Liver (tissue), 9 donors: ENCODE measurements around the gene SGSM1. TPM values are rescaled to one million over a fixed set of nuclear protein-coding genes. Genes with fewer than 3 reads are reported as not detected.

Experiments used
- DNase-seq: peaks from one replicate; pipeline ENCODE4 v3.0.0-alpha.2; 2017; ENCODE audit warnings: low spot score
- H3K27ac ChIP-seq, 2 donors: one replicate each; pipeline ENCODE4 v1.7.0; 2013; ENCODE audit warnings: inconsistent platforms in 2 of 2, low read length in 2 of 2, control low read depth in 1 of 2, low read depth in 1 of 2, mild to moderate bottlenecking in 1 of 2
- H3K27me3 ChIP-seq, 4 donors: one replicate each; pipeline versions ENCODE4 v1.6.1 to v1.7.0; 2013; ENCODE audit warnings: low read length in 3 of 4, inconsistent platforms in 1 of 4, mild to moderate bottlenecking in 1 of 4, moderate library complexity in 1 of 4; ENCODE audit not compliant: control insufficient read depth in 4 of 4, insufficient read depth in 4 of 4
- H3K36me3 ChIP-seq, 4 donors: one replicate each; pipeline versions ENCODE4 v1.6.1 to v1.7.0; 2013; ENCODE audit warnings: low read length in 3 of 4, mild to moderate bottlenecking in 3 of 4, low read depth in 1 of 4, moderate library complexity in 1 of 4; ENCODE audit not compliant: control insufficient read depth in 4 of 4, insufficient read depth in 3 of 4
- H3K4me1 ChIP-seq, 4 donors: one replicate each; pipeline versions ENCODE4 v1.6.1 to v1.7.0; 2013; ENCODE audit warnings: low read length in 3 of 4, mild to moderate bottlenecking in 3 of 4, moderate library complexity in 1 of 4; ENCODE audit not compliant: control insufficient read depth in 4 of 4, insufficient read depth in 4 of 4
- H3K4me3 ChIP-seq, 3 donors: one replicate each; pipeline versions ENCODE4 v1.6.1 to v1.7.0; 2013; ENCODE audit warnings: low read length in 3 of 3, control low read depth in 1 of 3, low read depth in 1 of 3, mild to moderate bottlenecking in 1 of 3
- H3K9ac ChIP-seq, 2 donors: one replicate each; pipeline ENCODE4 v1.7.0; 2013; ENCODE audit warnings: low read length in 2 of 2, mild to moderate bottlenecking in 2 of 2, moderate library complexity in 2 of 2, control low read depth in 1 of 2, low read depth in 1 of 2
- H3K9me3 ChIP-seq, 4 donors: one replicate each; pipeline versions ENCODE4 v1.6.1 to v1.7.0; 2013; ENCODE audit warnings: low read length in 3 of 4; ENCODE audit not compliant: control insufficient read depth in 4 of 4
- EGR1 ChIP-seq, 2 donors: IDR thresholded peaks; 2 replicates each; pipeline ENCODE4 v1.6.1; 2016 to 2018; ENCODE audit warnings: antibody characterized with exemption in 2 of 2, low read depth in 2 of 2
- FOXA1 ChIP-seq: IDR thresholded peaks from 2 replicates; pipeline ENCODE4 v1.6.1; 2016; ENCODE audit warnings: antibody characterized with exemption
- FOXA2 ChIP-seq: IDR thresholded peaks from 2 replicates; pipeline ENCODE4 v1.6.1; 2016; ENCODE audit warnings: antibody characterized with exemption
- GABPA ChIP-seq, 2 donors: IDR thresholded peaks in 1 of 2; conservative IDR thresholded peaks in 1 of 2; 2 replicates each; pipeline ENCODE4 v1.6.1; 2016; ENCODE audit warnings: antibody characterized with exemption in 2 of 2, mild to moderate bottlenecking in 1 of 2, moderate library complexity in 1 of 2
- HNF4A ChIP-seq, 2 donors: conservative IDR thresholded peaks; 2 replicates each; pipeline ENCODE4 v1.6.1; 2016; ENCODE audit warnings: antibody characterized with exemption in 2 of 2, mild to moderate bottlenecking in 2 of 2
- HNF4G ChIP-seq: IDR thresholded peaks from 2 replicates; pipeline ENCODE4 v1.6.1; 2016; ENCODE audit warnings: antibody characterized with exemption
- JUND ChIP-seq, 2 donors: IDR thresholded peaks; 2 replicates each; pipeline ENCODE4 v1.6.1; 2016; ENCODE audit warnings: antibody characterized with exemption in 2 of 2
- NR2F2 ChIP-seq: IDR thresholded peaks from 2 replicates; pipeline ENCODE4 v1.6.1; 2016; ENCODE audit warnings: antibody characterized with exemption
- RAD21 ChIP-seq, 2 donors: IDR thresholded peaks; 2 replicates each; pipeline ENCODE4 v1.6.1; 2016; ENCODE audit warnings: antibody characterized with exemption in 2 of 2, mild to moderate bottlenecking in 2 of 2
- RXRA ChIP-seq, 2 donors: IDR thresholded peaks; 2 replicates each; pipeline ENCODE4 v1.6.1; 2017 to 2018; ENCODE audit warnings: antibody characterized with exemption in 2 of 2, mild to moderate bottlenecking in 1 of 2
- SP1 ChIP-seq: IDR thresholded peaks from 2 replicates; pipeline ENCODE4 v1.6.1; 2018; ENCODE audit warnings: antibody characterized with exemption, mild to moderate bottlenecking
- TAF1 ChIP-seq: conservative IDR thresholded peaks from 2 replicates; pipeline ENCODE4 v1.6.1; 2016; ENCODE audit warnings: antibody characterized with exemption, mild to moderate bottlenecking
- YY1 ChIP-seq: IDR thresholded peaks from 2 replicates; pipeline ENCODE4 v1.6.1; 2016; ENCODE audit warnings: antibody characterized with exemption, mild to moderate bottlenecking
- WGBS: extraction: QIAGEN DNeasy Blood & Tissue Kit; methylation state at CpG from one replicate; pipeline ENCODE4 v1.1.7; 2013; 5-methylcytosine and 5-hydroxymethylcytosine counted together
- polyA plus RNA-seq, 2 donors: library from polyadenylated mRNA; stranded (reverse) in 1 of 2; unstranded in 1 of 2; fragments of 200-250 nt in 1 of 2; fragments of >200 nt in 1 of 2; fragmentation: Nextera tagmentation in 1 of 2; extraction: Ambion mirVana in 1 of 2; gene quantifications; one replicate each; pipeline versions ENCODE4 v1.2.1 to v1.2.3, GENCODE V29; 2013 to 2015
- total RNA-seq, 2 donors: library from RNA; depleted of rRNA; stranded (reverse); fragments of >200 nt; gene quantifications; one replicate each; pipeline ENCODE4 v1.2.3, GENCODE V29; 2014
- TF ChIP-seq, protein P1 (sequence below): IDR thresholded peaks from 2 replicates; pipeline ENCODE4 v1.6.1; 2016; ENCODE audit warnings: antibody characterized with exemption
- TF ChIP-seq, protein P2 (sequence below): IDR thresholded peaks from 2 replicates; pipeline ENCODE4 v1.6.1; 2016; ENCODE audit warnings: antibody characterized with exemption
- TF ChIP-seq, protein P3 (sequence below): fragments of 150-350 bp; IDR thresholded peaks from 2 replicates; pipeline ENCODE4 v1.5.1; 2017; ENCODE audit warnings: improper control_type of control experiment, low read depth, low read length; ENCODE audit not compliant: missing input control
- TF ChIP-seq, protein P4 (sequence below): IDR thresholded peaks from 2 replicates; pipeline ENCODE4 v1.6.1; 2016; ENCODE audit warnings: antibody characterized with exemption, mild to moderate bottlenecking
- TF ChIP-seq, protein P5 (sequence below): IDR thresholded peaks from 2 replicates; pipeline ENCODE4 v1.6.1; 2016; ENCODE audit warnings: antibody characterized with exemption
- donor health status: healthy.
- donor health status: healthy.
- donor health status: healthy.
- donor health status: healthy.
- donor health status: healthy.

SGSM1 gene
- total and polyA plus RNA-seq, 4 donors = 0.08 to 0.51 (median 0.21) TPM

GRCh38 chr22:24957043-24957442, 151.0 kb downstream of the SGSM1 start:
- H3K27me3 ChIP-seq = no peaks in the 10 kb centered on the region
- H3K9ac ChIP-seq = no peak overlapping the region
- TF ChIP-seq HNF4A (conservative IDR thresholded peaks at IDR 0.05) (no peak), FOXA2 (no peak), JUND (IDR thresholded peaks at IDR 0.05) (no peak), FOXA1 (no peak), NR2F2 (no peak), RXRA (IDR thresholded peaks at IDR 0.05) (no peak), TAF1 (no peak), RAD21 (IDR thresholded peaks at IDR 0.05) (no peak), GABPA (IDR thresholded peaks at IDR 0.05 in 1 of 2, conservative IDR thresholded peaks at IDR 0.05 in 1 of 2) (no peak), EGR1 (IDR thresholded peaks at IDR 0.05; ENCODE audit: low read depth in 2 of 2) (no peak), YY1 (no peak), SP1 (no peak), HNF4G (no peak)
- TF ChIP-seq, protein P1, sequence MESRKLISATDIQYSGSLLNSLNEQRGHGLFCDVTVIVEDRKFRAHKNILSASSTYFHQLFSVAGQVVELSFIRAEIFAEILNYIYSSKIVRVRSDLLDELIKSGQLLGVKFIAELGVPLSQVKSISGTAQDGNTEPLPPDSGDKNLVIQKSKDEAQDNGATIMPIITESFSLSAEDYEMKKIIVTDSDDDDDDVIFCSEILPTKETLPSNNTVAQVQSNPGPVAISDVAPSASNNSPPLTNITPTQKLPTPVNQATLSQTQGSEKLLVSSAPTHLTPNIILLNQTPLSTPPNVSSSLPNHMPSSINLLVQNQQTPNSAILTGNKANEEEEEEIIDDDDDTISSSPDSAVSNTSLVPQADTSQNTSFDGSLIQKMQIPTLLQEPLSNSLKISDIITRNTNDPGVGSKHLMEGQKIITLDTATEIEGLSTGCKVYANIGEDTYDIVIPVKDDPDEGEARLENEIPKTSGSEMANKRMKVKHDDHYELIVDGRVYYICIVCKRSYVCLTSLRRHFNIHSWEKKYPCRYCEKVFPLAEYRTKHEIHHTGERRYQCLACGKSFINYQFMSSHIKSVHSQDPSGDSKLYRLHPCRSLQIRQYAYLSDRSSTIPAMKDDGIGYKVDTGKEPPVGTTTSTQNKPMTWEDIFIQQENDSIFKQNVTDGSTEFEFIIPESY = no peak
- TF ChIP-seq, protein P2, sequence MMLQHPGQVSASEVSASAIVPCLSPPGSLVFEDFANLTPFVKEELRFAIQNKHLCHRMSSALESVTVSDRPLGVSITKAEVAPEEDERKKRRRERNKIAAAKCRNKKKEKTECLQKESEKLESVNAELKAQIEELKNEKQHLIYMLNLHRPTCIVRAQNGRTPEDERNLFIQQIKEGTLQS = no peak
- TF ChIP-seq, protein P3, sequence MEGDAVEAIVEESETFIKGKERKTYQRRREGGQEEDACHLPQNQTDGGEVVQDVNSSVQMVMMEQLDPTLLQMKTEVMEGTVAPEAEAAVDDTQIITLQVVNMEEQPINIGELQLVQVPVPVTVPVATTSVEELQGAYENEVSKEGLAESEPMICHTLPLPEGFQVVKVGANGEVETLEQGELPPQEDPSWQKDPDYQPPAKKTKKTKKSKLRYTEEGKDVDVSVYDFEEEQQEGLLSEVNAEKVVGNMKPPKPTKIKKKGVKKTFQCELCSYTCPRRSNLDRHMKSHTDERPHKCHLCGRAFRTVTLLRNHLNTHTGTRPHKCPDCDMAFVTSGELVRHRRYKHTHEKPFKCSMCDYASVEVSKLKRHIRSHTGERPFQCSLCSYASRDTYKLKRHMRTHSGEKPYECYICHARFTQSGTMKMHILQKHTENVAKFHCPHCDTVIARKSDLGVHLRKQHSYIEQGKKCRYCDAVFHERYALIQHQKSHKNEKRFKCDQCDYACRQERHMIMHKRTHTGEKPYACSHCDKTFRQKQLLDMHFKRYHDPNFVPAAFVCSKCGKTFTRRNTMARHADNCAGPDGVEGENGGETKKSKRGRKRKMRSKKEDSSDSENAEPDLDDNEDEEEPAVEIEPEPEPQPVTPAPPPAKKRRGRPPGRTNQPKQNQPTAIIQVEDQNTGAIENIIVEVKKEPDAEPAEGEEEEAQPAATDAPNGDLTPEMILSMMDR = no peak
- TF ChIP-seq, protein P4, sequence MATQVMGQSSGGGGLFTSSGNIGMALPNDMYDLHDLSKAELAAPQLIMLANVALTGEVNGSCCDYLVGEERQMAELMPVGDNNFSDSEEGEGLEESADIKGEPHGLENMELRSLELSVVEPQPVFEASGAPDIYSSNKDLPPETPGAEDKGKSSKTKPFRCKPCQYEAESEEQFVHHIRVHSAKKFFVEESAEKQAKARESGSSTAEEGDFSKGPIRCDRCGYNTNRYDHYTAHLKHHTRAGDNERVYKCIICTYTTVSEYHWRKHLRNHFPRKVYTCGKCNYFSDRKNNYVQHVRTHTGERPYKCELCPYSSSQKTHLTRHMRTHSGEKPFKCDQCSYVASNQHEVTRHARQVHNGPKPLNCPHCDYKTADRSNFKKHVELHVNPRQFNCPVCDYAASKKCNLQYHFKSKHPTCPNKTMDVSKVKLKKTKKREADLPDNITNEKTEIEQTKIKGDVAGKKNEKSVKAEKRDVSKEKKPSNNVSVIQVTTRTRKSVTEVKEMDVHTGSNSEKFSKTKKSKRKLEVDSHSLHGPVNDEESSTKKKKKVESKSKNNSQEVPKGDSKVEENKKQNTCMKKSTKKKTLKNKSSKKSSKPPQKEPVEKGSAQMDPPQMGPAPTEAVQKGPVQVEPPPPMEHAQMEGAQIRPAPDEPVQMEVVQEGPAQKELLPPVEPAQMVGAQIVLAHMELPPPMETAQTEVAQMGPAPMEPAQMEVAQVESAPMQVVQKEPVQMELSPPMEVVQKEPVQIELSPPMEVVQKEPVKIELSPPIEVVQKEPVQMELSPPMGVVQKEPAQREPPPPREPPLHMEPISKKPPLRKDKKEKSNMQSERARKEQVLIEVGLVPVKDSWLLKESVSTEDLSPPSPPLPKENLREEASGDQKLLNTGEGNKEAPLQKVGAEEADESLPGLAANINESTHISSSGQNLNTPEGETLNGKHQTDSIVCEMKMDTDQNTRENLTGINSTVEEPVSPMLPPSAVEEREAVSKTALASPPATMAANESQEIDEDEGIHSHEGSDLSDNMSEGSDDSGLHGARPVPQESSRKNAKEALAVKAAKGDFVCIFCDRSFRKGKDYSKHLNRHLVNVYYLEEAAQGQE = no peak
- TF ChIP-seq, protein P5, sequence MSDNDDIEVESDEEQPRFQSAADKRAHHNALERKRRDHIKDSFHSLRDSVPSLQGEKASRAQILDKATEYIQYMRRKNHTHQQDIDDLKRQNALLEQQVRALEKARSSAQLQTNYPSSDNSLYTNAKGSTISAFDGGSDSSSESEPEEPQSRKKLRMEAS = no peak
- DNase-seq = no peak
- no peak overlapping the region for H3K27ac ChIP-seq
- H3K36me3 ChIP-seq = no peaks in the 10 kb centered on the region
- H3K4me3 ChIP-seq = no peak overlapping the region
- H3K4me1 ChIP-seq = peaks cover 7 to 30% (median 16%) of the 10 kb centered on the region in 4 donors
- whole genome bisulfite sequencing = 87% methylated on average over 2 of the region's 2 CpGs
- no peaks in the 10 kb centered on the region for H3K9me3 ChIP-seq
